Measurements from ENCODE around the gene MNT.

The MNT gene

GRCh38 chr17:2344528-2344927, 56.3 kb downstream of the MNT start:
- in situ Hi-C loops (cut with MboI; ENCODE audit: low pct_unique_long_range_greater_than_20kb, low sequenced_read_pairs) = no loop called here

DNA sequence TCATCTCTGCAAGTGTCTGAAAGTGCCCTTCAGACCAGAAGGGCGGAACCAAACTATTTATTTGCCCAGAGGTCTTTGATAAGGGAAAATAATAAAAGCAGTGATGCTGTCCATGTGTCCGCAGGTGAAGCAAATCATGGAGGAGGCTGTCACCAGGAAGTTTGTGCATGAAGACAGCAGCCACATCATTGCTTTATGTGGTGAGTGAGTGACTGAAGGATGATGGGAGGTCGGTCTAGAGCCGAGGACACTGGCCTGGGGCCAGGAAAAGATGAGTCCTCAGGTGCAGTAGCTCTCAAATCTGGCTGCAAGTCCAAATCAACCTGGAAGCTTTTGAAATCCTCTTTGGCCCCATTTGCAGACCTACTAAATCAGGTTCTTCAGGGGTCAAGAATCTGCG, 57.4 kb downstream of the MNT start:
- in situ Hi-C loops (cut with MboI; ENCODE audit: low pct_unique_long_range_greater_than_20kb, low sequenced_read_pairs) = no loop called here

More at GRCh38 chr17:2344528-2344927, 56.3 kb downstream of the MNT start:
- DNase-seq = no peak

DNA sequence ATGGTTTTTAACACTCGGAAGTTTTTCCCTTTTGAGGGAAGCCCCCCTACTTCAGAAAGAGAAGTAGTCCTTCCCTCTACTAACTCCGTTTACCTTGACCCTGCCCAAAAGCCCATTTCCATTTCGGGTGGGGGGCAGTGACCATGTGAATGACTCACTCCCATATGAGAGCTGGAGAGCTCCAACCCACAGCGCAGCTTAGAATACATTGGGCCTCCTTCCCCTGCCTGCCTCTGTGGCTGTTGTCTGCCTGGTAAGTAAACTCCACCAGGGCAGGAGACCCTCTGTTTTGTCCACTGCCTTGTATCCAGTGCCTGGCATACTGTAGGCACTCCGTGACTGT, 62.6 kb downstream of the MNT start:
- in situ Hi-C loops (cut with MboI; ENCODE audit: low pct_unique_long_range_greater_than_20kb, low sequenced_read_pairs) = no loop called here
- no peak for DNase-seq

More for the DNA sequence above, 57.4 kb downstream of the MNT start:
- no peak for DNase-seq

DNA sequence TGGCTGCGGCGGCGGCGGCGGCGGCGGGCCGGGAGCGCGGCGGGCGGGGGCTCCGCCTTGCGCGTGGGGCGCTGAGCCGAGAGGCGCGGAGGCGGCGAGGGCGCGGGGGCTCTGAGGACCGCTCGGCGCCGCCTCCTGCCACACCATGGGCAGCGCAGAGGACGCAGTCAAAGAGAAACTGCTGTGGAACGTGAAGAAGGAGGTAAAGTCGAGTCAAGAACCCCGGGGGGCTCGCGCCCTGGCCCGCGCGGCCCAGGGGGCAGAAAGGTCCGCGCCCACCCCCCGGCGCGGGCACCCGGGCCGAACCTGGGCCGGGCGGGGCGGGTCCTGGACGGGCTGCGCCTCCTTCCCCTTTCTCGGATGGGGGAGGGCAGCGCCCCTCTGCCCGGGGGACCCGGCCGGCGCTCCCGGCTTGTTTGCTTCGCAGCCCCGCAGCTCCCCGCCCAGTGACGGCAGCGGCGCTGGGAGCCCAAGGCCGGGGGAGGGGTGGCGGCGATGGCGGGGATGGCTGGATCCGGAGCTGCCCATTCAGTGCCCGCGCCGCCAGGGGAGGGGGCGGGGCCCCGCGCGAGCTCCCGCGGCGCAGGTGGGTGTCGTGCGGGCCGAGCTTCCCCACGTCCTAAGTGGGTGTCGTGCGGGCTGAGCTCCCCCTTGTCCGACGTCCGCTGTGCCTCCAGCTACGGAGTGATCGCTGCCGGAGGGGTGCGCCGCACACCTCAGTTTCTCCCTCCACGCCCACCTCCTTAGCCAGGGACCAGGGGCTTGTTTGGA, 63.1 kb downstream of the MNT start:
- in situ Hi-C loops (cut with MboI; ENCODE audit: low pct_unique_long_range_greater_than_20kb, low sequenced_read_pairs) = no loop called here
- DNase-seq = peak; percentile 50

DNA sequence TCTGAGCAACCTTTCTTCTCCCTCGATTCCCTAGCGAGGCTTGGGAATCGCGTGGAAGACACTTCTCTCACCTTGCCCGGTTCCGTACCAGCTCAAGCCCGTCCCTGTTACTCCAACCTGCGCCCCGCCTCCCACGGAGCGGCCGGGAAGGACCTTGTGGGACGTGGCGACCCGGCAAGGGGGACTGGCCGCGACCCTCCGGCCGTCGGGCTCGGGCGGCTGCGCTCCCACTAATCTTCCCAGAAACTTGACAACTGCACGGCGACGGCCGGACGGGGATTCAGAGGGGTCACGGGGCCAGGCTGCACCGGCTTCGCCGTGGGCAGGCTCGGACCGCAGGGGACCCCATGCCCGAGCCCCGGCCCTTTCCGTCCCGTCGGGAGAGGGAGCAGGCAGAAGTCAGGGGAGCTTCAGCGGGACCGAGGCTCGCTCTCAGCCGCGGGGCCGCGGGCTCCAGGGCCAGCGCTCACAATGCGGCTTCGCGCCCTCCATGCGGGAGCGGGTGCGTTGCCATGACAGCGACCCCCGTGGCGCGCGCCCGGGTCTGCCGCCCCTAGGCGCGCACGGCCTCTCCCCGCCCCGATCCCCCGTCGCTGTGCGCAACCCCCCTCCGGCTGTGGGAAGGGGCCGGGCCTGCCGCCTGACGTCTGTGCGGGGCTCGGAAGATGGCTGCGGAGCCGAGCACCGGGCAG, 63.9 kb downstream of the MNT start, which contains the start of gene SGSM2:
Gene SGSM2 (plus strand): TSS at position 650 of the 692 bp plus-strand sequence. CDS start 188 bp downstream, outside the sequence.
- in situ Hi-C loops (cut with MboI; ENCODE audit: low pct_unique_long_range_greater_than_20kb, low sequenced_read_pairs) = no loop called here
- DNase-seq = no peak

DNA sequence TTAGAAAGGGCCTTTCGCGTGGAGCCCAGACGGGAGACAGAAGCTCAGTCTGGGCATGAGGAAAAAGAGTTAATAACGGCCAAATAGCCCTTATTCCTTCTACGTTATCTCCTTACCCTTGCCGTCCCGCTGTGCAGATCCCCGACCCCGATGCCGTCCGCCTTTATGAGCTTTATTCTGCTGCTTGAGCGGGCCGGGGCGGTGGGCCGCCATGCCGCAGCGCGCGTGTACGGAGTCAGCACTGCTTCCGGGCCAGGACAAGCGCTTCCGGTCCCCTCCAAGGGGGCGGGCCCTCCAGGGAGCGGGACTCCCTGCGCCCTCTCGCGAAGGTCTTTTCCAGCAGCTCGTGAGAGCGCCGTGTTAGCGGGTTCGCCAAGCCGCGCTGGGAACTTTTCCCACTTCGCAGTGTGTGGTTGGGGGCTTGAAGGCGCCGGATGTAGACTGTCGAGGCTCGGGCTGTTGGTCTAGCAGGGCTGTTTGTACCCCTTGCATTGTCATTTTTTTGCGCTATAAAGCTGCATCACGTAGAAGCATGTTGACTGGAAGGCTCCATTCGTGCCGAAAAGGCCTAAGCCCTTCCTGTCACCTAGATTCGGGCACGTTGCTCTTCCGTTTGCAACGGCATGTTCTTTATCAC, 64.5 kb downstream of the MNT start, which contains the start of gene TSR1:
Gene TSR1 (minus strand): TSS at position 243 of the 637 bp plus-strand sequence. CDS start 30 bp downstream, at position 213.
- peak; percentile 92 for DNase-seq
- in situ Hi-C loops (cut with MboI; ENCODE audit: low pct_unique_long_range_greater_than_20kb, low sequenced_read_pairs) = no loop called here

DNA sequence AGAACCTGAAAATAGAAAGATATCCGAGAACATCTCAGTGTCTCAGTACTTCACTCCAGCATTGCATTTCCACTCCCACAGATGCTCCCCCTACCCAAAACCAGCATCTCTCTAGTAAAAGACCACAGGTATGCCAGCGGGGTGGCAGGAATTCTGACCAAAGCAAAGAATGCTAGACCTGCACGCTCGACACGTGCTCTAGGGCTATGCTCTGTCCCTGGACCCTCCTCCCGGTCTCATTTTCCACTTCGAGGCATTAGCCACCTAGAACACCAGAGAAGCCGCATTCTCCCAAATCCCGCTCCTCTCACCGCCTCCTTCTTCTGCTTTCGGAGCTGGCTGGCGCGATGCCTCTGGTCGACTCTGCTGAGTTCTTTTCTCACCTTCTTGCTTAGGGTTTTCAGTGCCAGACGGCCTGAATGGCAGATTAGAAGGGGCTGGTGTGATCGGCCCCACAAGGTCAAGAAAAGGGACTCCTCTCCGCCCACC, 65.1 kb downstream of the MNT start:
- in situ Hi-C loops (cut with MboI; ENCODE audit: low pct_unique_long_range_greater_than_20kb, low sequenced_read_pairs) = no loop called here
- no peak for DNase-seq
